HG03097 (cell line): ENCODE data around the gene MYH7.

Experiments used
- ATAC-seq: cut with Tn5 transposase; IDR thresholded peaks from one replicate; pipeline ENCODE4 v1.9.1; 2021; ENCODE audit not compliant: unreplicated experiment, low FRiP score

MYH7 gene

DNA sequence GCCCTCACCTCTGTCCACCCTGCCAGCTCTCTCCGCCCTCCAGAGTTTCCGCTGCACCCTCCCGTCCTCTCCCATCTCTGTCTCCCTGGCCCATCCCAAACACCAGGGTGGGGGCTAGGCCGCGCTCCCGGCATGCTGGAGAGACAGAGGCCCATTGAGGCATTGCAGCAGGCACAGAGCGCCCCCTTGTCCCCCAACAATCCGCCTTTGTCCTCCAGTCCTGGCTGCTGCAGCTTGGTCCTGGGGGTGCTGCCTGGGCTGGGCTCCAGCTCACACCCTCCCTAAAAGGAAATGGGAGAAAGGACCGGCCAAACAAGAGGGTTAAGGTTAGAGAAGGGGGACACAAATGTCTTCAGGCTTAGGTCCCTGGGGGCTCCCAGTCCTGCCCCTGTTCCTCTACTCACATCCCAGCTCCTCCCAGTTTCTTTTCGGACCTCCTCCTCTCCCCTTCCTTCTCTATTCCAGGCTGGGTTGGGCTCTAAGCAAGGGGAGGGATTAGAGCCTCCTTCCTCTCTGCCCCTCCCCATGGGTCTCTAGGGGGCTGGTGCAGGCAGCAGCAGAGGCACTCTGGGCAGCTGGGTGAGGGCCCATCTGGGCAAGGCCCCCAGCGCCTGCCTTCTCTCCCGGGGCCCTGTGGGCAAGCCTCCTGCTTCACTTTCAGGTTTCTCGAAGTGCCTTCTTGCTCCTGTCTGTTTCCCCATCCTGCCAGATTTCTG is 58.8 kb downstream of the MYH7 start, which contains the start of gene CMTM5:
Gene CMTM5, plus strand, starts transcription at position 565 of the 716 bp plus-strand sequence. CDS start 206 bp downstream, outside the sequence.
- ATAC-seq = no peak

DNA sequence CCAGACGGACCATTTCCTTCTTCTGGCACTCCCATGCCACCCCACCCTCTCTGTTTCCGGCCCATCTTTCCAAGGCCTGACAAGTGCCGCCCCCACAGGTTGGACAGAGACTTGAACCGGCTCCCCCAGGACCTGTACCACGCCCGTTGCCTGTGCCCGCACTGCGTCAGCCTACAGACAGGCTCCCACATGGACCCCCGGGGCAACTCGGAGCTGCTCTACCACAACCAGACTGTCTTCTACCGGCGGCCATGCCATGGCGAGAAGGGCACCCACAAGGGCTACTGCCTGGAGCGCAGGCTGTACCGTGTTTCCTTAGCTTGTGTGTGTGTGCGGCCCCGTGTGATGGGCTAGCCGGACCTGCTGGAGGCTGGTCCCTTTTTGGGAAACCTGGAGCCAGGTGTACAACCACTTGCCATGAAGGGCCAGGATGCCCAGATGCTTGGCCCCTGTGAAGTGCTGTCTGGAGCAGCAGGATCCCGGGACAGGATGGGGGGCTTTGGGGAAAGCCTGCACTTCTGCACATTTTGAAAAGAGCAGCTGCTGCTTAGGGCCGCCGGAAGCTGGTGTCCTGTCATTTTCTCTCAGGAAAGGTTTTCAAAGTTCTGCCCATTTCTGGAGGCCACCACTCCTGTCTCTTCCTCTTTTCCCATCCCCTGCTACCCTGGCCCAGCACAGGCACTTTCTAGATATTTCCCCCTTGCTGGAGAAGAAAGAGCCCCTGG is 59.8 kb downstream of the MYH7 start:
- no peak for ATAC-seq

DNA sequence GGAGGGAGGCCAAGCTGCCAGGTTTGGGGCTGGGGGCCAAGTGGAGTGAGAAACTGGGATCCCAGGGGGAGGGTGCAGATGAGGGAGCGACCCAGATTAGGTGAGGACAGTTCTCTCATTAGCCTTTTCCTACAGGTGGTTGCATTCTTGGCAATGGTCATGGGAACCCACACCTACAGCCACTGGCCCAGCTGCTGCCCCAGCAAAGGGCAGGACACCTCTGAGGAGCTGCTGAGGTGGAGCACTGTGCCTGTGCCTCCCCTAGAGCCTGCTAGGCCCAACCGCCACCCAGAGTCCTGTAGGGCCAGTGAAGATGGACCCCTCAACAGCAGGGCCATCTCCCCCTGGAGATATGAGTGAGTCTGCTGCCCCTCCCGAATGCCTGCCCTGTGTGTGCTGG is 62.4 kb downstream of the MYH7 start:
- no peak for ATAC-seq

DNA sequence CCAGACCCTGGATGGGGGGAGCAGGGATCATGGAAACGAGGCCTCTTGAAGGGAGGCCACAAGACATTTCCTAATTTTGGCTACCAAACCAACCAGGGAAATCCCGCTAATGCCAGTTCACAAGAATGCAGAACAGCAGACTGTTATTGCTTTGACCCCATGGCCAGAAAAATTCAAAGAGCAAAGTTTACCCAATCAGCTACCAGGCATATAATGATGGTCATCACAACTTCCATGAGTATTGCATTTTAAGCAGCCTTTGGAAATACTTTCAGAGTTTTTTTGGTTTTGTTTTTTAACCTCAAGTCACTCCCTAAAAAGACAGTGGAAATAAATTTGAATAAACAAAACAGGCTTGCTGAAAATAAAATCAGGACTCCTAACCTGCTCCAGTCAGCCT is 63.0 kb downstream of the MYH7 start, which contains the start of gene IL25:
Gene IL25, plus strand, starts transcription at position 301 of the 400 bp plus-strand sequence.
- no peak for ATAC-seq

DNA sequence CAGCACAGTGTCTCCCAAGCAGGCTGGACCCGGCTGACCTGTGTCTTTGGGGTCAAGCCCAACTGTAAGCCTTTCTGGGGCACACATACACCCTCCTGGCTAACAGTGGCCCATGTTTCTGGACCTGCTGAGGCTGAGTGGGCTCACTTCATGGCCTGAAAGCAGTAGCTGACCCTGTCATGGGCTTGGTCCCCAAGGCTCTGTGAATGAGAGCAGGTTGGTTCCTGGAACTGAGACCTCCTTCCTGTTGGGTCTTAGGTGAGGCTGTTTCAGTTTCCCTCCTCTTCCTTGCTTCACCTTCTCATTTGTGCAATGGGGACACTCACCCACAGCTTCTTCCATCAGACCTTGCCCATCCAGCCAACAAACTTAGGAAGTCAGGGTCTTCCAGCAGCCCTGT is 63.6 kb downstream of the MYH7 start:
- ATAC-seq = no peak

DNA sequence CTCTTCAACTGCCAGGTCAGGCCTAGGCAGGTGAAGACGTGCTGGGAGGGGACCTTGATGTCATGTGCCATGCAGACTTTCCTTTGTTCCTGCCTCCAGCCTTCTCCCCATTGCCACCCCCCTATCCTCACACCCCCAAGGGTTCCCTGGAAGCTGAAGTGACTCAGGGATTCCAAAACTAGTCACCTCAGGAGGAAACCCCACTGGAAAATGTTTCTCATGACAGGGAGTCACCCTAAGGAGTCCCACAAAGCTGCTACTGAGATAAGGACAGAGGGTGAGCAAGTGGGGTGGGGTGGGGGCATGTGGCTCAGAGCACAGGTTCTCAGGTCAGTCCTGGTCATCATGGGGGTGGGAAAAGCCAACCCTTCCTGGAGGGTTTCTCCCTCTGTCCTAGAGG is 65.2 kb downstream of the MYH7 start:
- ATAC-seq = no peak

DNA sequence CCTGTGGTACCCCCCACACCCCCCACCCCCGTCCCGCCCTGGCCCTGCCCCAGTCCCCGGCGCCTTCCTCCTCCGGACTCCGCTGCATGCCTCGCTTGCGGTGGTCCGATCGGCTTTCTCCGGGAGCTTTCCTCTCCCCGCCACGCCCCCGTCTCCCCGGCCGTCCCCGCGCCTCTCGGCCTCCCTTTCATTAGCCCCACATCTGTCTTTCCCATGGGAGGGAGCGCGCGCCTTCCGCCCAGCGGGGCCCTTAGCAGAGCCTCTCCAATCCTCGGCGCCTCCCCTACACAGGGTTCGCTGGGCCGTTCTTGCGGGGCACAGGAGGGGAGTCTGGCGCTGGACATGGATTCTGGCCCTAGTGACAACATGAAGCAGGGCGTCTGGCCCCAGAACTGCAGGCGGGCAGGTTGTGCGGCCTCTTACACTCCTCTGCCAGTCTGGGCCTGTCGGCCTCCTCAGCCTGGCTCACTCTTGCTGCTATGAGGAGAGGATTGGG is 69.0 kb downstream of the MYH7 start:
- no peak for ATAC-seq

DNA sequence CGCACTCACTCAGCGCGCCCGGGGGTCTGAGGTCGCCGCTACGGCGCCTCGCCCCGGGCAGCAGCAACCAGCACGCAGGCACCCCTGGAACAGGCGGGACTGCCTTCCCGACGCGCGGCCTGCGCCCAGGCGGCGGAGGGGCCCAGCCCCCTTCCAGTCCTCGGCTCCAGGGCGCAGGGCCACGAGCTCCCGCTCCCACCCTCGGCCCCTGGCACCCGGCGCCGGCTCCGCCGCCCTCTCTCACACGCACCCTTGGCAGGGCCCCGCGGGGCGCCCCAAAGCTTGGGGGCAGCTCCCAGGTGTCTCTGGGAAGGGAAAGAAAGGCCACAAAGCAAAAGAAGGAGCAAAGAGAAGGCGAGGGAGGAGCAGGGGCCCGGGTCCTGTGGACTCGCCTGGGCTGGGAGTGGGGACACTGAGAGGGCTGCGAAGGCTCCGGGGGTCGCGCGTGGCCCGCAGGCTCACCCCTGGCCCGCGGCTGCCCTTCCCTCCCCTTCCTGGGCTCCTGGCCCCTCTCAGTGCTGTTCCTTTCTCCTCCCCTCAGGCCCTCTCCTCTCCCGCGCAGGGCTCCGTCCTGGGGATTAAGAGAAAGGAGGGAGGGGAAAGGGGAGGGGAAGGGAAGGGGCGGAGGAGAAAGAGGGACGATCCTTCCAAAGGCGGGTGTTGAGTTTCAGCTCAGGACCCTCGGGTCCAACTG is 69.6 kb downstream of the MYH7 start:
- no peak for ATAC-seq

DNA sequence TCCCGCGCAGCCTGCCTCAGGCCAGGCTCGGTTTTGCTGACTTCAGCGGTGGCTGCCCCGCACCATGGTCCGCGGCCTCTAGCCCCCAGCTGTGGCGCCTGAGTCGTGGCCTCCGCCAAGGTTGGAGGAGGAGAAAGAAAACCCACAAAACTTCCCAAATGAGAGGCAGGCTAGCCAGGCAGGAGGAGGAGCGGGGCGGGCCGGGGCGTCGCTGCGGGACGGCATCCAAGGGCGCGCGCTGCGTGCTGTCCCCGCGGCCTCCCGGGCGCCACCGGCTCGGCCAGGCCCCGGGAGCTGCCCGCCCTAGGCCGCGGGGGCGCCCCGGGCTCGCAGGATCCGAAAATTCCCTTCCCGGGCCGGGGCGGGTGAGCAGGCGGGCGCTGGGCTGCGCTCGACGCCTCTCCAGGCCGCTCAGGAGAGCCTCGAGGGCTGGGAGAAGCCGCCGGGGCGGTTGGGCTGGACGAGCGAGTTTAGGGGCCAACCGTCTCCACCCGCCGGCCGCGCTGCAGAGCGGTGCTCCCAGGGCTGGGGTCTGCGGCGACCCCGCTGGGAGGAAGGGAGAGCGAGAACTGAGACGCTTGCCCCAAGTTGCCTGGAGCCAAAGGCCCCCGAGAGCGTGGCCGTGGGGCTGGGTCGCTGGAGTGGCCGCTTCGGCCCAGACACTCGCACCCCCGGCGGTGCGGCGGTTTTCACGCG is 70.3 kb downstream of the MYH7 start, which contains the start of gene EFS:
Gene EFS, minus strand, starts transcription at position 137 of the 696 bp plus-strand sequence. CDS start 147 bp downstream, outside the sequence.
- no peak for ATAC-seq

DNA sequence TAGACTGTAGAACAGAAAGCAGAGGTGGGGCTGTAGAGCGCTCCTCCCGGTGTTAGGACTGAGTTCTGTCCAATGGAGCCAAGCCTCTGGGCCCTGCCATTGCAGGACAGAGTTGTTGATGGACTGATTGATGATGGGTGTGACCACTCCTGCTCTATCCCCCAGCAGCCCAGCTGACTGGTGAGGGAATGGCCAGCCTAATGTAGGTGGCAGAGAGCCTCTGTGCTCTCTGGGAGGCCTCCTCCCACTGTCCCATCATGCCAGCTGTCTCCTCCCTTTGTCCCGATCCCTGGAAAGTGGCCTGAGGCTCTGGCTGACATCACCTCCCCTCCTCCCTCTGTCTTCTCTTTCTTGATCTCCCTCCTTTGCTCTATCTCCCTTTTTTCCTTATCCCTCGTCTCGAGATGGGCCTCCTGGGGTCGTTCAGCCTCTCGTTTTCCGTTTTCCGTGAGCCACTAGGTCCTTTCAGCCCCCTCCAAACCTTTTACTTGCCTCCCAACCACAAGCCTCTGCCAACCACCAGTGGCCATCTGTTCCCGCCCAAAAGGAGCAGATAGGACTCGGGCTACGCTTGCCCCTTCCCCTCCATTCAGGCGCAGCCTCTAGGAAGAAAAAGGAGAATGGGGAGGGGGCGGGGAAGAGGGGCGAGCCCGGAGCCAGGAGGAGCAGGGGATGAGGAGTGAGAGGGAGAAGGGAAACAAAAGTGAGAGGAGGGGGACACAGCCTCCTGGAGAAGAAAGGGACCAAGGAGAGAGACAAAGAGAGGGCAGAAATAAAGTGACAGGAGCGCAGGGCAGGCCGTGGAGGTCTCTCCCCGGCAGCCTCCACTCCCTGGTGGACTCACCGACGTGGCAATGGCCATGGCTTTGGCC is 71.1 kb downstream of the MYH7 start:
- no peak for ATAC-seq
